Hepatocyte (in vitro differentiated cells): ENCODE measurements around the gene SFXN5. TPM values are rescaled to one million over a fixed set of nuclear protein-coding genes. Genes with fewer than 3 reads are reported as not detected.

ENCODE experiments used
- DNase-seq: peaks from one replicate; pipeline ENCODE4 v3.0.0-alpha.2; 2016; ENCODE audit warnings: low spot score
- H2AFZ ChIP-seq: fragments of 200-600 bp; sonication (generic); 2 replicates; pipeline ENCODE4 v1.6.0; 2016; ENCODE audit warnings: antibody characterized with exemption, mild to moderate bottlenecking
- H3K27ac ChIP-seq: fragments of 200-600 bp; sonication (generic); 2 replicates; pipeline ENCODE4 v1.5.1; 2016; ENCODE audit warnings: mild to moderate bottlenecking
- H3K27me3 ChIP-seq: fragments of 200-600 bp; sonication (generic); 2 replicates; pipeline ENCODE4 v1.6.1; 2016
- H3K36me3 ChIP-seq: fragments of 200-600 bp; sonication (generic); replicated peaks from 2 replicates; pipeline ENCODE4 v1.5.1; 2016; ENCODE audit warnings: low read depth; ENCODE audit not compliant: insufficient read depth
- H3K4me1 ChIP-seq: fragments of 200-600 bp; sonication (generic); 2 replicates; pipeline ENCODE4 v1.5.1; 2016; ENCODE audit warnings: mild to moderate bottlenecking, moderate library complexity; ENCODE audit not compliant: insufficient read depth
- H3K4me2 ChIP-seq: fragments of 200-600 bp; sonication (generic); 2 replicates; pipeline ENCODE4 v1.6.0; 2016
- H3K4me3 ChIP-seq: fragments of 200-600 bp; sonication (generic); 2 replicates; pipeline ENCODE4 v1.5.1; 2016; ENCODE audit warnings: mild to moderate bottlenecking
- H3K79me2 ChIP-seq: fragments of 200-600 bp; sonication (generic); 2 replicates; pipeline ENCODE4 v1.6.0; 2017; ENCODE audit warnings: mild to moderate bottlenecking
- H3K9me2 ChIP-seq: fragments of 200-600 bp; sonication (generic); replicated peaks from 2 replicates; pipeline ENCODE4 v1.6.0; 2017; ENCODE audit warnings: mild to moderate bottlenecking; ENCODE audit not compliant: insufficient read depth
- H3K9me3 ChIP-seq: fragments of 200-600 bp; sonication (generic); 2 replicates; pipeline ENCODE4 v1.5.1; 2016; ENCODE audit warnings: low read depth, mild to moderate bottlenecking
- H4K20me1 ChIP-seq: fragments of 200-600 bp; sonication (generic); 2 replicates; pipeline ENCODE4 v1.6.0; 2016; ENCODE audit warnings: mild to moderate bottlenecking; ENCODE audit not compliant: insufficient read depth, poor library complexity, severe bottlenecking
- EZH2 ChIP-seq: fragments of 200-600 bp; sonication (generic); IDR thresholded peaks from 2 replicates; pipeline ENCODE4 v1.6.1; 2016; ENCODE audit warnings: antibody characterized with exemption, mild to moderate bottlenecking, borderline replicate concordance
- EZH2phosphoT487 ChIP-seq: fragments of 200-600 bp; sonication (generic); IDR thresholded peaks from one replicate; pipeline ENCODE4 v1.6.1; 2018; ENCODE audit warnings: antibody characterized with exemption, mild to moderate bottlenecking, low read depth, moderate library complexity; ENCODE audit not compliant: unreplicated experiment, severe bottlenecking
- WGBS: methylation state at CpG from one replicate; pipeline ENCODE4 v1.1.6; 2016; ENCODE audit warnings: low lambda C conversion rate; ENCODE audit errors: missing lambda C conversion rate; 5-methylcytosine and 5-hydroxymethylcytosine counted together
- polyA plus RNA-seq: library from polyadenylated mRNA; unstranded; fragments of >200 nt; fragmentation: Nextera tagmentation; extraction: Ambion mirVana; gene quantifications from 2 replicates; pipeline ENCODE4 v1.2.1, GENCODE V29; 2016
- total RNA-seq: library from RNA; depleted of rRNA; stranded (reverse); fragments of >200 nt; gene quantifications from 2 replicates; pipeline ENCODE4 v1.2.3, GENCODE V29; 2014
- TF ChIP-seq, protein P1 (sequence below): fragments of 200-600 bp; sonication (generic); IDR thresholded peaks from 2 replicates; pipeline ENCODE4 v1.5.1; 2016; ENCODE audit warnings: antibody characterized with exemption, mild to moderate bottlenecking; ENCODE audit not compliant: poor library complexity

Gene SFXN5
- total and polyA plus RNA-seq, 2 experiments from 2014 or later = 25.8 to 34.6 TPM

- H3K9me2 ChIP-seq = no peaks in the 10 kb centered on the region
- no peaks in the 10 kb centered on the region for H3K27me3 ChIP-seq
- no peaks in the 10 kb centered on the region for H3K79me2 ChIP-seq
- no peak overlapping the region for H3K27ac ChIP-seq
- DNase-seq = no peak
- no peak overlapping the region for H3K4me2 ChIP-seq
- TF ChIP-seq EZH2 (no peak), EZH2phosphoT487 (no peak)
- TF ChIP-seq, protein P1, sequence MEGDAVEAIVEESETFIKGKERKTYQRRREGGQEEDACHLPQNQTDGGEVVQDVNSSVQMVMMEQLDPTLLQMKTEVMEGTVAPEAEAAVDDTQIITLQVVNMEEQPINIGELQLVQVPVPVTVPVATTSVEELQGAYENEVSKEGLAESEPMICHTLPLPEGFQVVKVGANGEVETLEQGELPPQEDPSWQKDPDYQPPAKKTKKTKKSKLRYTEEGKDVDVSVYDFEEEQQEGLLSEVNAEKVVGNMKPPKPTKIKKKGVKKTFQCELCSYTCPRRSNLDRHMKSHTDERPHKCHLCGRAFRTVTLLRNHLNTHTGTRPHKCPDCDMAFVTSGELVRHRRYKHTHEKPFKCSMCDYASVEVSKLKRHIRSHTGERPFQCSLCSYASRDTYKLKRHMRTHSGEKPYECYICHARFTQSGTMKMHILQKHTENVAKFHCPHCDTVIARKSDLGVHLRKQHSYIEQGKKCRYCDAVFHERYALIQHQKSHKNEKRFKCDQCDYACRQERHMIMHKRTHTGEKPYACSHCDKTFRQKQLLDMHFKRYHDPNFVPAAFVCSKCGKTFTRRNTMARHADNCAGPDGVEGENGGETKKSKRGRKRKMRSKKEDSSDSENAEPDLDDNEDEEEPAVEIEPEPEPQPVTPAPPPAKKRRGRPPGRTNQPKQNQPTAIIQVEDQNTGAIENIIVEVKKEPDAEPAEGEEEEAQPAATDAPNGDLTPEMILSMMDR = no peak
- H3K4me3 ChIP-seq = no peak overlapping the region
- no peaks in the 10 kb centered on the region for H4K20me1 ChIP-seq
- H3K36me3 ChIP-seq = no peaks in the 10 kb centered on the region
- 84% methylated on average over 8 of the region's 8 CpGs for WGBS
- H2AFZ ChIP-seq = no peak overlapping the region
- no peaks in the 10 kb centered on the region for H3K4me1 ChIP-seq
- H3K9me3 ChIP-seq = no peaks in the 10 kb centered on the region
Measured at GRCh38 chr2:72952110-72952823, 119.2 kb downstream of the SFXN5 start.

DNA sequence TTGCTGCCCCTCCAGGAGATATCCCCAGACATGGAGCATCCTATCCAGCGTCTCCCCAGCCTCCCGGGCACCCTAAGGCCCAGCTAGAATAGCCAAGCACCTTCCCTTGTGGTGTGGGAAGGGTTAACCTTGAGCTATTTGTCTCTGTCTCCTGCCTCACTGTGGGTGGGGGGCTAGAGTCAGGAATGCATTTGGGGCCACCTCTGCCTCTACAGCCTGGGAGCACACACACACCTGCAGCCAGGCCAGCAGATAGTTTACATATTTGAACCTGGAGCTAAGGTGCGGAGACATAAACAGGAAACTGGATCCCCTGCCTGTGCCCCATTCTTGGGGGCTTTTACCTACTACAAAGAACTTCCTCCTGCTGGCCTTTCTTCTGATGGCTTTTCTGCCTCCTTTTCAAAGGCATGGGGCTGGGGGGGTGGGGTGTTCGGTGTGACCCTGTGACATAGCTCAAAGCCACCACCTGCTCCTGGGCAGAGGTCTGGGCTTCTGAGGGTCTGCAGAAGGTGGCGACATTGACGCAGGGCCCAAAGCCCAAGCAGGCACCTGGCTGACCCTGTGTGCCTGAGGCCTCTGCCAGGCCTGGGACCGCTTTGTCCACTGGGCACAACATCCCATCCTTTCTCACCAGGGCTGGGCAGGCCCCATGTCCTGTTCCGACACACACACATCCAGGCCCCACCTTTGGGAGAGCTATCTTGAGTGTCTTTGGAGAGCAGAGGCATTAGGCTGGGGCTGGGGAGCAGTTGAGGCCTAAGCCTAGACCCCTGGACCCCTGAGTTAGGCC is 120.0 kb downstream of the SFXN5 start:
- Histone ChIP-seq H3K79me2 (no peaks in the 10 kb centered on the region), H3K27me3 (no peaks in the 10 kb centered on the region), H3K4me2 (no peak overlapping the region), H3K4me3 (no peak overlapping the region), H4K20me1 (no peaks in the 10 kb centered on the region), H3K9me3 (no peaks in the 10 kb centered on the region), H3K4me1 (no peaks in the 10 kb centered on the region), H2AFZ (no peak overlapping the region), H3K27ac (no peak overlapping the region), H3K9me2 (no peaks in the 10 kb centered on the region), H3K36me3 (no peaks in the 10 kb centered on the region)
- TF ChIP-seq EZH2phosphoT487 (no peak), EZH2 (no peak)
- TF ChIP-seq, protein P1 = no peak
- no peak for DNase-seq
- WGBS = 69% methylated on average over 7 of the region's 8 CpGs

- Histone ChIP-seq H3K27me3 (no peaks in the 10 kb centered on the region), H4K20me1 (no peaks in the 10 kb centered on the region), H3K36me3 (no peaks in the 10 kb centered on the region), H3K4me1 (no peaks in the 10 kb centered on the region), H3K4me3 (no peak overlapping the region), H3K79me2 (no peaks in the 10 kb centered on the region), H3K9me2 (no peaks in the 10 kb centered on the region), H2AFZ (no peak overlapping the region), H3K4me2 (no peak overlapping the region), H3K9me3 (no peaks in the 10 kb centered on the region), H3K27ac (no peak overlapping the region)
- no peak for DNase-seq
- WGBS = 78% methylated on average over 11 of the region's 13 CpGs
- no peak for TF ChIP-seq EZH2
- TF ChIP-seq EZH2phosphoT487 = no peak
- TF ChIP-seq, protein P1 = no peak
Measured at GRCh38 chr2:72950558-72951255, 120.8 kb downstream of the SFXN5 start.
